ENCODE data around the gene STK33.

The STK33 gene

DNA sequence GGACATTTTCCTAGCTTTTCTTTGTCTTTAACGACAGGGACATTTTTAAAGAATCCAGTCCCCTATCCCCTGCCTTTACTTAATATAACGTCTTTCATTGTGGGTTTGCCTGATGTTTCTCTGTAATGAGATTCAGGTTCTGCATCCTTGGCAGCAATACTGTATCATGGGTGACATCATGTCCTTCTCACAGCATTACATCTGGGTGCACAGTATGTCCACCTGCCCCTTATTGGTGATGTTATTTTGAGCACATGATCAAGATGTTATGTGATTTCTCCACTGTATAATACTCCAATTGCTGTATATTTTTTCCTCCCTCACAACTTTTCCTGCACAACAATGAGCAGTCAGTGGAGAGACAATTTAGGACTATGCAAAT, 9.7 kb upstream of the STK33 start:
- DNase-seq (ENCODE audit: low read depth, low spot score) = no peak

GRCh38 chr11:8601376-8602133, 7.5 kb upstream of the STK33 start:
- no peak for DNase-seq (ENCODE audit: low read depth, low spot score)

DNA sequence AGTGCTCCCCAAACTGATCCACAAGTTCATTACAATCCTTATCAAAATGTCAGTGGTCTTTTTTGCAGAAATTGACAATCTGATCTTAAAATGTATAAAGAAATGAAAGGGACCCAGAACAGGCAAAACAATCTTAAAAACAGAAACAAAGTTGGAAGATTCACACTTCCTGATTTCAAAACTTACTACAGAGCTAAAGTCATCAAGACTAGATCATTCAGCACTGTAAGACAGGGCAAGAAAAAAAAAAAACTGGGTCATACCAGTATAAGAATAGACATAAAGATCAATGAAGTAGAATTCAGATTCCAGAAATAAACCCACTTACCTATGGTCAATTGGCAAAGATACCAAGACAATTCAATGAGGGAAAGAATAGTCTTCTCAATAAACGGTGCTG, 4.5 kb upstream of the STK33 start:
- no peak for DNase-seq (ENCODE audit: low read depth, low spot score)

DNA sequence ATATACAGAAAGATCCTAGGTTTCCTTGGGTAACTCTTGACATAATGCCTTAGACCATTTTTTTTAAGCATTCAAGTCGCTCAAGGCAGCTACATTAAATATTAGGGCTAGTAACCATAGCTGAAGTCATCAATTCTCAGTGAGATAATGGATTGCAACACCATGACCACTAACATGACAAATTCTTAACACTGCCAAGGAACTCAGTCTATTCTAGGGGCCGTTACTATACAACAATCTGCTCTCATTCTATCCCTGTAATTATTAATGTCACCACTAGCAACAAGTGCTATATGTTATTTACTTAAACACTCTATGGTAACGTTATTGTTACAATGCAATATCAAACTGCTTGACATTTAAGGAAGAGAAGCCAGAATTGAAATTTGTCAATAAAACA, 3.2 kb upstream of the STK33 start:
- no peak for DNase-seq (ENCODE audit: low read depth, low spot score)

DNA sequence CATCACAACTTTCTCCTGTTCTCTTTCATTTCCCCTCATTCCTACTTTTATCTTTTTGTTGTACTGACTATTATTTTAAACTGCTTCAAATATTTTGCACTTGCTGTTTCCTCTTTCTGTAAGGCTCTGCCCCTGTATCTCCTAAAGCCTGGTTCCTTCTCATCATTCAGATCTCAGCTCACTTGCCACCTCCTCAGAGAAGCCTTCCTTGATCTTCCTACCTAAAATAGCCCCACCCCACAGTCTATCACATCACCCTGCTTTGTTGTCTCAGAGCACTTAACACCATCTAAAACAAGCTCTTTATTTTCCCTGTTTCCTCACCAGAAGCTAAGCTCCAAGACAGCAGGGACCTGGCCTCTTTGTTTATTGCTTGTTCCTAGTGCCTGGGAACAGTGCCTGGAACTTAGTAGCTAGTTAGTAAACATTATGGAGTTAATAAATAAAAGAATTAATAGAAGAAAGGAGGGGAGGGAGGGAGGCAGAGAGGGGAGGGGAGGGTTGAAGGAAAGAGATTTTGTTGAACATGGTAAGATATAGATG, 2.5 kb upstream of the STK33 start:
- no peak for DNase-seq (ENCODE audit: low read depth, low spot score)

DNA sequence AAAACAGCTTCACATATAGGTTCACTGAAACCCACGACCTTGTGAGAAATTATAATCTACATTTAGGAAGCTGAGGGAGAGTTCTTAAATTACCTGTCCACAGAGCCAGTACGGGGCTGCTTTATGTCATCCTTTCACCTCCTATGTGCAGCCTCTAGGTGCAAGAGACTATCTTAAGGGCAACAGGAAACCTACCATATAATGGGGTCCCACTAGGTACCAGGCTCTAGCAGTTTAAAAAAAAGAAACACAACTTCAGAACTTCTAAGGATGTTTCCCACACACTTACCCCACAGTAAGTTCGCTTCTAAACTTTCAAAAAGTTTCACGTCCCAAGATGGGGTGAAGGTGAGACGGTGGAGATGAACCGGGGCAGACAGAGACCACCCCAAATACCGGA, 573 bp downstream of the STK33 start:
- no peak for DNase-seq (ENCODE audit: low read depth, low spot score)

DNA sequence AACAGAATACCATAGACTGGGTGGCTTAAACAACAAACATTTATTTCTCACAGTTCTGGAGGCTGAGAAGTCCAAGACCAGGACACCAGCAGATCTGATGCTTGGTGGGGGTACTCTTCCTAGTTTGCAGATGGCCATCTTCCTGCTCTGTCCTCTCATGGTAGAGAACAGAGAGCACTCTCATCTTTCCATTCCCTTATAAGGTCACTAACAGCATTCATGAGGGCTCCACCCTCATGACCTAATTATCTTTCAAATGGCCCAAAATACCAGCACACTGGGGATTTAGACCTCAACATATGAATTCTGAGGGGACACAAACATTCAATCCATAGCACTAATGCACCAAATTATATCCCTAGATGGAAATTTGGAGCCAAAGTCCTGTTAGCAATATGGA, 6.1 kb downstream of the STK33 start:
- DNase-seq (ENCODE audit: low read depth, low spot score) = no peak

- no peak for DNase-seq (ENCODE audit: low read depth, low spot score)
Measured at GRCh38 chr11:8586805-8587204, 7.2 kb downstream of the STK33 start.

GRCh38 chr11:8586184-8586583, 7.8 kb downstream of the STK33 start:
- no peak for DNase-seq (ENCODE audit: low read depth, low spot score)

GRCh38 chr11:8584511-8584910, 9.5 kb downstream of the STK33 start:
- no peak for DNase-seq (ENCODE audit: low read depth, low spot score)

DNA sequence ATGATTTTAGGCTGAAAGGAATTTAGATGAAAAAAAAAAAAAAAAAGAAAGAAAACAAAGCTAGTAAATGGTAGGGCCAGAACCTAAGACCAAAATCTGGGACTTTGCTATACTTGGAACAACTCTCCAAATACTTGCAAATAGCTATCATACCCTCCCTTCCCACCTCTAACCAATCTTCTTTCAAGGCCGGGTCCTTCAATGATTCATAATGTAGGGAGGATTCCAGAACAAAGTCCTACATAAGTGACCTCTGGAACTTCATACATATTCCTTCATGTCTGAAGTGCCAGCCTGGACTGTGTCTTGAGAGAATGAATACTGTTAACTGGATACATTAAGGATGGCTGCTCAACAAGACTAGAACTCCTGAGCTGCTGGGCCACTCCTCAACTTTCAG, 9.9 kb downstream of the STK33 start:
- no peak for DNase-seq (ENCODE audit: low read depth, low spot score)

GRCh38 chr11:8581300-8581699, 12.7 kb downstream of the STK33 start:
- no peak for DNase-seq (ENCODE audit: low read depth, low spot score)

DNA sequence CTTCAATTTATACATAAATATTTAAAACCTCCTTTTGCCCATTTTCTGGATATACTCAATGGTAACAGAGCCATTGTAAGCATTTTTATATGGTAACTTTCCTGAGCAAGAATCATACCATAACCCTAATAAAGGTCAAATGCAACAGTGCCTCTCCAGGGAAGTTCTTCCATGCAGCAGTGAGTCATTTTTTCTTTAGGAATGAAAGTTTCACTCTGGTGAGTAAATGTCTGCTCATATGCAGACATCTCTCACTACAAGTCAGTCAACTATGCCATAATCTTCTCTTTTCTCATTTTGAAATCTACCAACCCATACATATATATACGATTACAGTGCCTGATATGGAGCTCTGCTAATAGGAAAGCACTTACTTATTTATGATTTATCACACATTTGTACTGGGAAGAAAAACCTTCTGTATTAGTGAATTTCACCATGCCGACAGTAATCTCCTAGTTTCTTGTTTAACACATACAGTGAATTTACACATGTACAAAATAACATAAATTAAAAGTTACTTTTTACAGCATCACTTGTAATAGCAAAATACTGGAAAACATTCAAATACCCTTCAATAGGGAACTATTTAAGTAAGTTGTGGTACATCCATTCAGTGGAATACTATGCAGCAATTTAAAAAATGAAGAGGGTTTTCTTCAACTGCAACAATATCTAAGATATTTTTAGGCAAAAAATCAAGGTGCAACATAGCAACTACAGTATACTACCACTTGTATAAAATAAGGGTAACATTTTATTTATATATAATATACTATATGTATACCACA, 16.0 kb downstream of the STK33 start:
- no peak for DNase-seq (ENCODE audit: low read depth, low spot score)

- DNase-seq (ENCODE audit: low read depth, low spot score) = no peak
Measured at GRCh38 chr11:8574798-8575197, 19.2 kb downstream of the STK33 start.

GRCh38 chr11:8573777-8574176, 20.3 kb downstream of the STK33 start:
- DNase-seq (ENCODE audit: low read depth, low spot score) = no peak

- no peak for DNase-seq (ENCODE audit: low read depth, low spot score)
Measured at GRCh38 chr11:8567602-8568198, 26.3 kb downstream of the STK33 start.

DNA sequence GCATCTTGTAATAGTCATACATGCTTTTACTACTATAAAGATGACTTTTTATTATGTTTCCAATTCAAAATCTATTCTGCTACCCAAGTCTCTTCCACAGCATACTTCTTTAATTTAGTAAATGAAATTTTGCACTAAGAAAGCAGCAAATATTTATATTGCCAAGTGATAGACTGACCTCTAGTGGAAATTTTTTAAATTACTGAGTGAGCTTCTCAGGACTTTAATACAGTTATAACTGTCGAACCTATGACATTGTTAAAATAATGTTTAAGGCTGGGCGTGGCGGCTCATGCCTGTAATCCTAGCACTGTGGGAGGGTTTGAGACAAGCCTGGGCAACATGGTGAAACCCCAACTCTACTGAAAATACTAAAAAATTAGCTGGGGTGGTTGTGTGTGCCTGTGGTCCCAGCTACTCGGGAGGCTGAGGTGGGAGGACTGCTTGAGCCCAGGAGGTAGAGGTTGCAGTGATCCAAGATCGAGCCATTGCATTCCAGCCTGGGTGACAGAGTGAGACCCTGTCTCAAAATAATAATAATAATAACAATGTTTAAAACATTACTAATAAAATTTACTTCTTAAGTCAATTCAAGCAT, 27.3 kb downstream of the STK33 start:
- no peak for DNase-seq (ENCODE audit: low read depth, low spot score)

DNA sequence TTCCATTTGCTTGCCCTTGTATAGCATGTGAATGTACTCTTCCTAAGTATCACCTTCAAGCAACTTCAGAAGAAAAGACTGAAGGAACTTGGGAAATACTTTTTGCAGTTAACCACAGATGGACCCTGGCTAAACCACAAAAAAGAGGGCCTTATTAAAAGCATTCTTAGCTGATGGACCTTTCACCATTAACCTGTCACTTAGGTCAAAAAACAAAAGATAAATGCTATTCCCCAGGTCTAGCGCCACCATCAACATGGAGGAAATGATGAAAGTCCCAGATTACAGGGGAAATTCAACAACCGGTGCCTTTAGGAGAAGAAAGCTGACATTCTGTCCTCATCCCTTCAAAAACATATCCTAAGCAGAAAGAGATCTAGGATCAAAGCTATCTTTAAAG, 29.5 kb downstream of the STK33 start:
- DNase-seq (ENCODE audit: low read depth, low spot score) = no peak

DNA sequence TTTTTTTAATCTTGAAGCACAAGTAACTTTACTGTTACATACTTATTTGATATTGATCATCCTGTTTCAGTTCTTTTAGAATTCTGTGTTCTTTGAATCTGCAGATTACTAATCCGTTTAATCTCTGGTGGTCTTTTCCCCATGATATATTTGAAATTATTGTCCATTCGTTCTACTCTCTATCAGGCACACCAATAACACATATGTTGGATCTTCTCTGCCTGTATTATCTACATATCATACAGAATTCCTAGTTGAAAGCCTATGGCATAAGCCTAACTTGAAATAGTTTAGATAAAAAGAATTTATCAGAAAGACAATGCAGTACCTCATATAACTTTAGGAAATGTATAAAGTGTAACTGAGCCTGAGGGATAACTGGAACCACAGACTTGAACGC, 32.6 kb downstream of the STK33 start:
- DNase-seq (ENCODE audit: low read depth, low spot score) = no peak

DNA sequence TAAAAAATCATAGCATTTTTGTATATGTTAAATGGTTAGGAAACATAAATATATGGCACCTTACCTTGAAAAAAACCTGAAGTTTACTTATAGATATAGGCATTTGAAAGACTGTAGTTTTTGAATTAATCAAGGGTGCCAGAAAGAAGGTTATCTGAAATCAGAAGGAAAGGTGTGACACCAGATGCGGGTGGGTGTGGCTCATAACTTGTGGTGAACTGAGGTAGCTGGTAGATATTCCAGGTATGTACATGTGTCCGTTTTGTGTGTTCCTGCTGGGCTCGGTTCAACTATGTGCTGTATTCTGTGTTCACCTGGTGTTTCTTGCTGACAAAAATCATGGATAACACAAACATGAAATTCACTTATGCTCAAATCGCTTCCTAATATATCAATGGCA, 35.6 kb downstream of the STK33 start:
- no peak for DNase-seq (ENCODE audit: low read depth, low spot score)

GRCh38 chr11:8545698-8546366, 48.2 kb downstream of the STK33 start:
- no peak for DNase-seq (ENCODE audit: low read depth, low spot score)

- DNase-seq (ENCODE audit: low read depth, low spot score) = no peak
Measured at GRCh38 chr11:8544807-8545206, 49.2 kb downstream of the STK33 start.
